Right forelimb (tissue), 1 donor: ENCODE data around the gene CHD5.
A peak's percentile ranks its signal among the peaks of the same experiment; 100 is the strongest.

Experiments used
- DNase-seq: peaks from one replicate; pipeline ENCODE4 v3.0.0-alpha.2; 2018

CHD5 gene

DNA sequence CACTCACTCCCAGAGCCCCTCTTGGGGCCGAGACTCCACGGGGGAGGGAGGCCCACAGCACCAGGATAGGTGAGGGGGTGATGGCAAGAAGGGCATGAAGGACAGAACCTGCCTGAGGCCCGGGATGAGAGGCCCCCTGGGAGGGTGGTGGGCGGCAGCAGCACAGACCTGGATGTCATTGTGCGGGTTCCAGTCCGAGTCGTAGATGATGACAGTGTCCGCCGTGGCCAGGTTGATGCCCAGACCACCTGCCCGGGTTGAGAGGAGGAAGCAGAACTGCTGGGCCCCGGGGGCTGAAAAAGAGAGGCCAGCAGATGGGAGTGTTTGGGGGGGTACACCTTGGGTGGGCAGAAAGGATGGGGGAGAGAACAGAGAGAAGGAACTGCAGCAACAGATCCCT is 50.1 kb downstream of the CHD5 start:
- peak; percentile 21 for DNase-seq

DNA sequence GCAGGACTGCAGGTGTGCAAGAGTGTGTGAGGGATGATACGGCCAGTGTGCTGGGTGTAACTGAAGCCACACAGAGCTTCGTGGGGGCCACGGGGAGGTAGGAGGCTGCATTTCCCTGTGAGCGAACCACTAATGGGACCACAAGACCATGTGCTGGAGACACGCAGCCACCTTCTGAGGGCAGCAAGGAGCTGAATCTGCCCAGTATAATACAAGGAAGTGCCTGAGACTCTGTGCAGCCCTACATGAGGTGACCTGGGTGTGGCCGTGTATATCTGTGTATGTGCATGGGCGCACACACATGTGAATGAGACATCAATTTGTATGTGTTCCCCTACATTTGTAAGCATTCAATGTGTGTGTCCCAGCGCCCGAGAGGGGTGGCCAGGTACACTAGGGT is 50.8 kb downstream of the CHD5 start:
- DNase-seq: peak; percentile 30

DNA sequence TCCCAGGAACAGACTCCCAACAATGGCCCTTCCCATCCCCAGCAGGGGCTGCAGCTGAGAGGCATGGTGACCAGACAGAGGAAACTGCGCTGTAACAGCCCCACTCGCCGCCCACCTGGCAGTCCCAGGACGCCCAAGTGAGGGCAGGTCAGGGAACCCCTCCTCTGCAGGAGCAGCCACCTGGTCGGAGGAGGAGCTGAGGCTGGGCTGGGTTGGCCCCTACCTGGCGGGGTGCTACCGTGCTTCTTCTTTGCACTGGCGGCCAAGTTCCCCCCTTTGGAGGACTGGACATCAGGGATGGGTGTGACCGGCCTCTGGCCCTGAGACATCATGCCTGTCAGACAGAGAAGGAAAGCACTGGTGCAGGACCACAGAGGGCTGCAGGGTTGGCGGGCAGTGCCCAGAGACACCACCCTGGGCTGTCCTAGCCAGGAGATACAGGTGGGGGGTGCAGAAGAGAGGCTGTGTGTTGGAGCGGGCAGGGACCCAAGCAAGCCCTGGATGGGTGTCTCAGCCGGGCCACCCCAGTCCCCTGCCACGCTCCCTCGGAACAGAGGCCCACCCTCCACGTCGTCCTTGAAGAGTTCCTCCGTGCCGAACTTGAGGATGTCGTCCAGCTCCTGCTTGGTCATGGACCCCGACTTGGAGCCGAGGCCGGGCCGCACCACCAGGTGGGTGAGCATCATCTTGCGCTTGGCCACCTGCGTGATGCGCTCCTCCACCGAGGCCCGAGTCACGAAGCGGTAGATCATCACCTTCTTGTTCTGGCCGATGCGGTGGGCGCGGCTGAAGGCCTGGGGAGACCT is 51.6 kb downstream of the CHD5 start:
- peak; percentile 39 for DNase-seq

DNA sequence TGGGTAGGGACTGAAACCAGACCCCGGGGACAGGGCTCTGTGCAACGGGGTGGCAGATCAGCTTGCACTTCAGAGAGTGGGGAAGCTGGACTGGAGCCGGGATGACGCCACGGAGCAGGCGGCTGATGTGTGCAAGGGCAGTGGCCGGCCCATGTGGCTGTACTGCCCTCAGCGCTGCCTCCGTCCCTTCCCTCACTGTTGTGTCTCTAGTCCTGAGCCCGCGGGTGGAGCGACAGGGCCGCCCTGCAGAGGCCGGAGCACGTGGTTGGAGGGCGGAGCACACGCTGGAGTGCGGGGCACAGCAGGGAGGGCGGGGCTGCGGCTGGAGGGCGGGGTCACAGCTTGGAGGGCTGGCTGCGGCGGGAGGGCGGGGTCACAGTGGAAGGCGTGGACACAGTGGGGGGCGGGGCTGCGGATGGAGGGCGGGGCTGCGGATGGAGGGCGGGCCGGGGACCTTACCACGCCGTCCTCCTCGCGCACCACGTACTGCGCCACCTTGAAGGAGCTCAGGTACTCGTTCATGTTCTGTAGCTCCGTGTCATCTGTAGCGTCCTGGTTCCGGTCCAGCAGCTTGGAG is 52.4 kb downstream of the CHD5 start:
- peak; percentile 74 for DNase-seq

DNA sequence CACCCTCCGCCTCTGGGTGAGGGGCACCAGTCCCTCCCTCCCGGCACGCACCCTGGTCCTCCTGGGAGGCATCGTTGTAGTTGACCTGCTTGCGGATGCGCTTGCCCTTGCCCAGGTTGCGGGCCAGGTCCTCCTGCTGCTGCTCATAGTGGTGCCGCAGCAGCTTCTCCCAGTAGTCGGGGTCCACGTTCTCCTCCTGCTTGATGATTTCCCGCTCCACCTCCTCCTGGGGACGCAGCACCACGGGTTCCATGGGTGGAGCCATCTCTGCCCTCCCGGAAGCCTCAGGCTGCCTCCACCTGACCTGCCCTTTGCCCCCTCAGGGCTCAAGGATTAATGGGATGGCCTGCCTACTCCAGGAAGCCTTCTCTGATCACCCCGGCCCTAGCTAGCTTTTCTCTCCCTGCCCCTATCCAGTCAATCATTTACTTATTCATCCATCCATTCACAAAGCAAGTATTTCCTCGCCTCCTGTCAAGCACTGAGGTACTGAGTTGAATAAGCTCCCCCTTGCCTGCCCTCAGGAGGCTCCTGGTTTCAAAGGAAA is 53.5 kb downstream of the CHD5 start:
- peak; percentile 6 for DNase-seq

DNA sequence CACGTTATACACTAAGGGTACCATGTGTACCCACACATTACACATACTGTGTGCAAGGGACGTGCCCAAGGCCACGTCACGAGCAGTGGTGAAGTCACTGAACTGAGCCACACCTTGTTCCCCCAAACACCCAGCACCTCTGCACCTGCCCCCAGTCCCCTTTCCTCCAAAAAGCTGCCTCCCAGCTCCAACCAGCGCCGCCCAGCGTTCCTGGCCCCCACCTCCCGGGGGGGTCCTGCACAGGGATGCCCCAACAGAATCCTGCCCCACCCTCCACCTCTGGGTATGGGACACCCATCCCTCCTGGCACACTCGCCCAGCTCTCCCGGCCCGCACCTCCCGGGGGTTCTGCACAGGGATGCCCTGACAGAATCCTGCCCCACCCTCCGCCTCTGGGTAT is 54.1 kb downstream of the CHD5 start:
- DNase-seq: peak; percentile 17

DNA sequence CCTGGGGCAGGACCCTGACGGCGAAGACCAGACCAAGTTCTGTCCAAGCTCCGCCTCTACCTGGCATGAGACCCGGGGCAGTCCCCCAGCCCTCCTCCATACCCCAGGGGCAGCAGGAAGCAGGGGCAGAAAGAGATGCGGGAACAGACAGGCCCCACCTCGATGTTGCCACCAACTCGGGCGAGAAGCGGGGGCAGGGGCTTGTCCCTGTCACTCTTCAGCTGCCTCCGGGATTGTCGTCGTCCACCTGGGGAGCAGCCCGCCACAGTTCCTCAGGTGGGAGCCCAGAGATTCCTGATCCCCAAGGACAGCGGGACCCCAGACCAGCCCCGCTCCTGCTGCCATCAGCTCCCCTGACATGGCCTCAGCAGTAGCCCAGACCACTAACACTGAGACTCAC is 54.8 kb downstream of the CHD5 start:
- peak; percentile 23 for DNase-seq

DNA sequence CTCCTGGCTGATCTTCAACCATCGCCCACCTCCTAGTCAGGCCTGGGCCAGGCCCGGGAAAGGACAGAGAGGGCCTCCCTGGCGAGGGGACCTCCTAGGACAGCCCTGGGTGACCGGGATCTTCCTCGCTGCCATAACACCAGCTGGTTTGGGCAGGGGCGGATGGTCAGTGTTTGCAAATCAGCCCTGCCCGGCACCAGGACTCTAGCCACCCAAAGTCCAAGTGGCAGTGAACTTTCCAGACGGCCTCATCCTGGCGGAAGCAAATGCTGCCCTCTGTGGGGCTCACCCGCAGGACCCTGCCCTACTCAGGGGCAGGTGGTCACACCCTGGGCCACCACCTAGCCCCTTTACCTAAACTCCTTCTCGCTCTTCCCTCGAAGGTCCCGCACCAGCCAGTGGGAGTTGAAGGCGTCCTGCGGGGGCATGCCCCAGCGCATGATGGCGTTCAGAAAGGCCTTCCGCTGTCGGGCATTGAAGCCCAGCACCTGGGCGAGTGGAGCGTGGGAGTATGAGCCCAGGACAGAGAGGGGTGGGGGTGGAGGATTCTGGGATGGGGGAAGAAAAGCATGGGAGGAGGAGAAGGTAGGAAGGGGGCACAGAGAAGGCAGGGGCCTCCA is 55.3 kb downstream of the CHD5 start:
- DNase-seq: no peak

DNA sequence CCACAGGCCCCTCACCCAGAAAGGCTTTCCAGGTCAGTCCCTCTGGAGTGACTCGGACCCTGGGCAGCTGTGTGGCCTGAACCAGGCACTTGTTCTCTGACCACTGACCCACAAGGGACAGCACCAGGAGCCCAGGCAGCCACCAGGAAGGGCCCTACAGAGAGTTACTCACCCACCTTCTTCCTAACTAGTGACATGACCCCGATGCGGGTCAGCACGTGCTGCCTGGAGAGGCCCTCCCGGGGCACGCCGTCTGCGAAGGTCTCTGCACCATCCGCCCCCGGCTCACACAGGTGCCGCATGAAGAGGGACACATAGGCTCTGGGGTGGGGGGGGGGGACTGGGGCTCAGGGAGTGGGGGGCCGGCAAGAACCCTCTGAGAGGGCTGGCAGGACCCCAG is 55.8 kb downstream of the CHD5 start:
- DNase-seq: no peak

DNA sequence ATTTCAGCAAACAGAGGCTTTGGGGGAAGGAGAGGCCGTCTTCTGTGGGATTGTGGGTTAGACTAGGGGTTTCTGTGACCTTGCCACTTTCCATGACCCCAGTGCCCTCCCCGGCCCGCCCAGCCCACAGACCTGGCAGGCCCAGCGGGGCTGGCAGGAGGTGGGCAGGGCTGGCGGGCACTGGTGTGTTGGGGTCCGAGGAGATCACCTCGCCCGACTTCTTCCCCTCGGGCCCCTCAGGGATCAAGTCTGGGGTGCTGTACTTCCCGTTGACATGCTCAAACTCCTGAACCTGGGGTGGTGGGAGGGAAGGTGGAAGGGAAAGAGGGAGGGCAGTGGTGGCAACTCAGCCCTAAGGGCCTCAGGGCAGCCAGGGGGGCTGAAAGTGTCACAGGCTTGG is 56.3 kb downstream of the CHD5 start:
- no peak for DNase-seq

DNA sequence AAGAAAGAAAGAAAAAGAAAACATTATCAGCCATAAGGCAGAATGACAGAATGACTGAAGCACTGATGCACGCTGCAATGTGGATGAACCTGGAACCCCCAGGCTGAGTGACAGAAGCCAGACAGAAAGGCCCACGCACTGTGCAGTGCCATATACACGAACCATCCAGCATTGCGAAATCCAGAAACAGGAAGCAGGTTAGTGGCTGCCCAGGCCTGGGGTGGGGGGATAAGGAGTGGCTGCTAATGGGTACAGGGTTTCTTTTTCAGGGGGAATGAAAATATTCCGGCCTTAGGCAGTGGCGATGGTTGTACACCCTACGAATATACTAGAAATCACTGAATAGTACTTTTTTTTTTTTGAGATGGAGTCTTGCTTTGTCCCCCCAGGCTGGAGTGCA is 57.0 kb downstream of the CHD5 start:
- no peak for DNase-seq

DNA sequence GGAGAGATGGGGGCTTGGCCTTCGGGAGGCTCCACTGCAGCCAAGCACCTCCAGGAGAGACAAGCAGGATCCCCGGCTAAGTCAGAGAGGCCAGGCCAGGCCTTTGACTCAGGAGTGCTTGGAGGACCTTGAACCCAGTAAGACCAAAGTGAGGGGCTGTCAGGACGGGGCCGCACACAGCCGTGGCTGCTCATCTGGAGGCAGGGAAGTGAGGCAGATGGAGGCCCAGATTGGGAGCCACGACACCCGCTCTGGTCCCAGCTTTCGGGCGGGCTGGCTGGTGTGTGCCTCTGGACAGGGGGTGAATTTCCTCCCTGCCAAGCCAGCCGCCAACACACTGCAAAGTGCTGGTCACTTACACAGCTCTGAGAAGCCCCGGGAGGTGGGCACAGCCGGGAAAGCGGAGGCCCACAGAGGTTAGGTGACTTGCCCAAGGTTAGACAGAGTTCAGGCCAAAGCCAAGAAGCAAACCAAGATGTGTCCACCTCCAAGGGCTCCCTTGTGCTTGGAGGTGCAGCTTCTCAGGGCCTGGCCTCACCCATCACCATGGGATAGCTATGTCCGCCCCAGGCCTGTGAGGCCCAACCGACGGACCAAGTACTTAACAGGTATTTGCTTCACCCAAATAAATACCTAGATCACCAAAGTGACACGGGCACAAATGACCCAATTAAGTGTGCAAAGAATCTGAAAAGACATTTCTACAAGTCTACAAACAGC is 58.3 kb downstream of the CHD5 start:
- DNase-seq: no peak

DNA sequence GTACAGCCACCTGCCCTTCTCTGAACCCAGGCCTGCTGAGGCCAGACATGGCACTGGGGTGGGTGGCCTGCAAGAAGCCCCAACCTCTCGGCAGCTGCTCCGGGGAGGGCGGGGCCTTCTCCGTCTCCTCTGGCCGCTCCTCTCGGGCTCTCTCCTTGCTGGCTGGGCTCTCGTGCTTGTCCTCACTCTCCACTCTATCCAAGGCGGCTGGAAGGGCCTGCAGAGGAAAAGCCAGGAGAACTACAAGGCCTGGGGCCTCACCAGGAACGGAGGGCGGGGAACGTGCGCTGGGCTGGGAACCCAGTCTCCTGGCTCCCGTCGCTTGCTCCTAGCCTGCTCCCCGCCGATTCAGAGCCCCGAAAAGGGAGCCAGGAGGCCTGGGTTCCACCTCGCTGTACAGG is 59.1 kb downstream of the CHD5 start:
- no peak for DNase-seq

DNA sequence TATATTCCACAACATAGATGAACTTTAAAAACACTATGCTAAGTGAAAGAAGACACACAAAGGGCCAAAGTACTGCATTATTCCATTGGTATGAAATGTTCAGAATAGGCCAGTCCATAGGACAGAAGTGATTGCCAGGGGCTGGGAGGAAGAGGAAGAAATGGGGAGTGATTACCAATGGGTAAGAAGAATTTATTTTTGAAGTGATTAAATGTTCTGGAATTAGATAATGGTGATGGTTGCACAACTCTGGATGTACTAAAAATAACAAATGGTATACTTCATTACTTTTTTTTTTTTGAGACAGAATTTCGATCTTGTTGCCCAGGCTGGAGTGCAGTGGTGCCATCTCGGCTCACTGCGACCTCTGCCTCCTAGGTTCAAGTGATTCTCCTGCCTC is 61.7 kb downstream of the CHD5 start:
- DNase-seq: no peak

DNA sequence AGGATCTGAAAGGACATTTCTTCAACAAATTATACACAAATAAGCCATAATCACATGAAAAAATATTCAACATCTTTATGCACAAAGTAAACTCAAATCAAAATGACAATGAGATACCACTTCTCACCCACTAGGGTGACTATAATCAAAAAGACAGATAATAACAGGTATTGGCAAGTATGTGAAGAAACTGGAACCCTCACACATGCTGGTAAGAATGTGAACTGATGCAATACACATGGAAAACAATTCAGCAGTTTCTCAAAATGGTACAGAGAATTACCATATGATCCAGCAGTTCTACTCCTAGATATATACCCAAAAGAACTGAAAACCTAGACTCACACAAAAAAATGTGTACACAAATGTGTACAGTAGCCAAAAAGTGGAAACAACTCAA is 62.5 kb downstream of the CHD5 start:
- no peak for DNase-seq

DNA sequence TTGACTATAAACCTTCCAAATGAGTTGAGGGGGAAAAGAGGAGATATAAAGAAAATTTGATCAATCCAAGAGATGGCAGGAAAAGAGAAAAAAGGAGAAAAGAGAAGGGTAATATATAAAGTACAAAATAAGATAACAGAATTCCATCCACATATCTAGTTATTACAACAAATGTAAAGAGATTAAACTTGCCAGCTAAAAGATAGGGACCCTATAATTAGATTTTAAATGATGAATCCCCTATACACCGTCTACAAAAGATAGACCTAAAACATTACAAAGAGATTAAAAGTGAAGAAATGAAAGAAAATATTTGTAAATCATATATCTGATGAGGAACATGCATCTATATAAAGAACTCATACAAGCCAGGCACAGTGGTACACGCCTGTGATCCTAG is 63.1 kb downstream of the CHD5 start:
- DNase-seq: no peak

DNA sequence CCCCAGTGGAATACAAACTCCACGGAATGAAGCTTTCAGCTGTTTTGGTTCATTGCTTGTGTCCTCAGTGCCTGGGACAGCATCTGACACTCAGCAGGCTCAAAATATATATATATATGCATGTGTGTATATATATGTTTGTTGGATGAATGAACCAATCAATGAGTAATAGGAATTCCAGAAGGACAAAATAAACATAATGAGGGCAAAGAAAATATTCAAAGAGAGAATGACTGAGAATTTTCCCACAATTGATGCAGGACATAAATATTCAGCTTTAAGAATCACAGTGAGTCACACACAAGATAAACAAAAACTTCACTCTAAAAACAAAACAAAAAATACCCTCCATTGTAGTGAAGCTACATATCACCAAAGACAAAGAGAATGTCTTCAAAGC is 64.0 kb downstream of the CHD5 start:
- DNase-seq: no peak

DNA sequence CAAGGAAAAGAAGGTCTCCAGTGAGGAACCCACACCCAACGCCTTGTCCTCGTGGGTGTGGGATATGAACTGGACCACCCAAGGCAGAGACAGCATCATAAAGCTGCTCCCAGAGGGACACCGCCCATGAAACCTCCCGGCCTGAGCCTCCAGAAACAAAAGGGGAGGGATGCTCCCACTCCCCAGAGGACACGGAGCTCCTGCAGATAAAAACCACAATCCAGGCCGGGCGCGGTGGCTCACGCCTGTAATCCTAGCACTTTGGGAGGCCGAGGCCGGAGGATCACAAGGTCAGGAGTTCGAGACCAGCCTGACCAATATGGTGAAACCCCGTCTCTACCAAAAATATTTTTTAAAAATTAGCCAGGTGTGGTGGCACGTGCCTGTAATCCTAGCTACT is 66.4 kb downstream of the CHD5 start:
- DNase-seq: no peak

DNA sequence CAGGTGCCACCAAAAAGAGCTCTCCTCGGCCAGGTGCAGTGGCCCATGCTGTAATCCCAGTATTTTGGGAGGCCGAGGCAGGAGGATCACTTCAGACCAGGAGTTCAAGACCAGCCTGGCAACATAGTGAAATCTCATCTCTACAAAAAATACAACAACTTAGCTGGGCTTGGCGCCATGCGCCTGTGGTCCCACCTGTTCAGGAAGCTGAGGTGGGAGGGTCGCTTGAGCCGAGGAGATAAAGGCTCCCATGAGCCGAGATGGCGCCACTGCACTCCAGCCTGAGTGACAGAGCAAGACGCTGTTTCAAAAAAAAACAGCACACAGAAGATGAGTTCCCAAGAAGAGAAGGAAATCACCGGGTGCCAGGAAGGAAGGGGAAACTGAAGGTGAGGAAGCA is 67.0 kb downstream of the CHD5 start:
- DNase-seq: no peak

DNA sequence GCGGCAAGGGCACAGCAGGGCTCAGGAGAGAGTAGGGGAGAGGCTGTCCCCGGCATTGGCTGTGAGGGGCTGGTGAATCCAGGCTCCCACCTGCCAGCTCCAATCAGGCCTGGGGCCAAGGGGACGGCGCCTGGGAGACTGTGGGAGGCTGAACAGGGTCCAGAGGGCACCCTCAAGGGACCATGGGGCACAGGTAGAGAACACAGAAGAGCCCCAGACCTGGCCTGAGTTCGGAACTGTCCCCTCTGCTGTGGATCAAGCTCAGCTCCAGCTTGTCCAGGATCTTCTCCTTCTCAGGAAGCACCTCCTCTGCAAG is 67.5 kb downstream of the CHD5 start:
- no peak for DNase-seq

DNA sequence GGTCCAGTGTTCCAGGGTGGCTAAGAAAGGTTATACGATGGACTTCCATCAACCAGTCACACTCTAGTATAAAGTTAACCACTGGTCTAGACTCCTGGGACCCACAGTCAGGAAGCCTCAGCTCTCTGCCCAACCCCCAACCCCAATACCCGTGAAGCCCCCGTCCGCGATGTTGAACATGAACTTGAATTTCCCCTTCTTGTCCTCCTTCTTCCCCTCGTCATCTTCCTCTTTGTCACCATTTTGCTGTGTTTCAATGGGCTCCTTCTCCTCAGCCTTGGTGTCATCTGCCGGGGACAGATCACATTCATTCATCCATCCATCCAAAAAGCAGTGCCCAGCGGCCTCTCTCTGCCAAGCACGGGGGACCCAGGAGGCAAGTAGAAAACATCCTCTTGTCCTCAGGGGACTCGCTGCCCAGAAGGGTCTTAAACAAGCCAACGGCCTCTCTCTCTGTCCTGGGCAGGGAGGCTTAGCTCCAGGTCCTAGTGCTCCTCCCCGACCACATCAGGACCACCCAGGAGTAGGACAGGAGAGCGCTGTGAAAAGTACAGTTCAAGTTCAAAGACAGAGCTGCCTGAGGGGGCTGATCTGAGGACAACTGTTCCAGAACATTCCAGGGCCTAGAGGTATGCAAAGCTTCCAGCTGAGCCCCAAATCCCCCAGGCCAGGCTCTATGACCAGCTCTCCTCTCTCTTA is 68.0 kb downstream of the CHD5 start:
- DNase-seq: no peak

DNA sequence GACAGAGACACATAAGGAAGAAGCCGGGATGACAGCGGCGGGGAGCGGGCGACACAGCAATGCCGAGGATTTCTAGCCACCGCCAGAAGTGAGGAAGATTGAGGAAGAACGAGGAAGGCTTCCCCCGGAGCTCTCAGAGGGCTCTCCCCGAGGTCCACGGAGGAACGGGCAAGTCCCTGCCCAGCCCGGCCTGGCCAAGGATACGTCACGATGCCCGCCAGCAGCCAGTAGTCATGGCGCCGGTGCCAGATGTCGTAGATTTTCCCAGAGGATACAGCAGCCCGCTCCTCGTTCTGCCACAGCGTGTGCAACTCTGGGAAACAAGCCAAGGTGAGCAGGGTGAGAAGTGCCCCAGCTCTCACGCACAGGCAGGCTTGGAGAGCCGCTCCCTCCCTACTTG is 68.5 kb downstream of the CHD5 start:
- no peak for DNase-seq

DNA sequence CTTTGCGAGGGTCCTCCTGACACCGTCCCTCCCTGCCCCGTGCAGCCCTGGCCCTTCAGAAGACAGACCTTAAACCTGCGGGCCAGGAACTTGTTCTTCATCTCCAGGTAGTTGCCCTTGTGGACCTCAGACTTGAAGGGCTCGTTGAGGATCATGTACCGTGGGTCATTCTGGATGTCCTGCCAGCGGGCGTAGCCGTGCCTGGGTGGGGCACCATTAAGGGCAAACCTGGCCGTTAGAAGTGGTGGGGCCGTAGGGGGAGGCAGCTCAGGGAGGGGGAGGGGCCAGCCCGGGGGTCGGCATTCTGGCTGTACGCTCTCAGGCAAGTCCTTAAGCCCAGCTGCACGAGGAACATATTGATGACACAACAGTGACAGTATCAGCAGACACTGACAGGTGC is 69.8 kb downstream of the CHD5 start:
- no peak for DNase-seq
